CD8-positive, alpha-beta memory T cell (primary cell): ENCODE measurements around the gene GALP. TPM values are rescaled to one million over a fixed set of nuclear protein-coding genes. Genes with fewer than 3 reads are reported as not detected.
"Not testable (repeated sequence)": the region's sequence is repeated elsewhere in the genome, so short reads cannot be mapped to it uniquely, and the experiment has no call there.

Experiments
- CTCF ChIA-PET: fragments of 350-600 bp; sonication (Branson Sonifier 250); formaldehyde crosslinking; loops from one replicate; lab custom pipeline; 2021; ENCODE audit warnings: antibody characterized with exemption; lab: Charles Lee
- POLR2A ChIA-PET: fragments of 350-600 bp; sonication (Branson Sonifier 250); formaldehyde crosslinking; loops from one replicate; lab custom pipeline; 2021; ENCODE audit warnings: antibody characterized with exemption; lab: Charles Lee
- DNase-seq, 5 donors: peaks; one replicate each; pipeline versions ENCODE4 v3.0.0 to v3.0.0-alpha.2; 2020 to 2022; ENCODE audit warnings: mixed read lengths in 1 of 5
- H3K27ac ChIP-seq: one replicate; pipeline ENCODE4 v1.7.0; 2013; ENCODE audit warnings: low read depth, mild to moderate bottlenecking, low read length, moderate library complexity
- H3K27me3 ChIP-seq: 2 replicates; pipeline ENCODE4 v1.7.0; 2013; ENCODE audit warnings: low read length, mild to moderate bottlenecking; ENCODE audit not compliant: insufficient read depth, poor library complexity, severe bottlenecking
- H3K36me3 ChIP-seq: 2 replicates; pipeline ENCODE4 v1.7.0; 2013; ENCODE audit warnings: mild to moderate bottlenecking, low read length, moderate library complexity; ENCODE audit not compliant: insufficient read depth
- H3K4me1 ChIP-seq: 2 replicates; pipeline ENCODE4 v1.7.0; 2013; ENCODE audit warnings: mild to moderate bottlenecking, low read length, moderate library complexity; ENCODE audit not compliant: insufficient read depth
- H3K4me3 ChIP-seq: 2 replicates; pipeline ENCODE4 v1.7.0; 2013; ENCODE audit warnings: mild to moderate bottlenecking, low read length
- H3K9me3 ChIP-seq: 2 replicates; pipeline ENCODE4 v1.7.0; 2013; ENCODE audit warnings: mild to moderate bottlenecking, low read length
- H3K27ac Mint-ChIP-seq, 8 donors: one replicate each; pipeline ENCODE4 v1.8.0; 2020 to 2021; ENCODE audit warnings: mixed read lengths in 8 of 8, mild to moderate bottlenecking in 6 of 8, inconsistent platforms in 3 of 8, moderate library complexity in 3 of 8
- H3K27me3 Mint-ChIP-seq, 2 donors: one replicate each; pipeline ENCODE4 v1.8.0; 2020 to 2021; ENCODE audit warnings: mixed read lengths in 2 of 2, mild to moderate bottlenecking in 1 of 2, moderate library complexity in 1 of 2
- H3K36me3 Mint-ChIP-seq, 3 donors: one replicate each; pipeline ENCODE4 v1.8.0; 2020 to 2021; ENCODE audit warnings: mixed read lengths in 3 of 3, inconsistent platforms in 1 of 3, mild to moderate bottlenecking in 1 of 3
- H3K4me1 Mint-ChIP-seq, 3 donors: one replicate each; pipeline ENCODE4 v1.8.0; 2020 to 2021; ENCODE audit warnings: mixed read lengths in 3 of 3, inconsistent platforms in 1 of 3, mild to moderate bottlenecking in 1 of 3
- H3K4me3 Mint-ChIP-seq, 7 donors: one replicate each; pipeline ENCODE4 v1.8.0; 2020 to 2021; ENCODE audit warnings: mixed read lengths in 7 of 7, mild to moderate bottlenecking in 6 of 7, moderate library complexity in 4 of 7, inconsistent platforms in 2 of 7
- H3K9me3 Mint-ChIP-seq, 5 donors: one replicate each; pipeline ENCODE4 v1.8.0; 2020 to 2022; ENCODE audit warnings: mixed read lengths in 5 of 5, mild to moderate bottlenecking in 3 of 5, moderate library complexity in 2 of 5, inconsistent platforms in 1 of 5
- polyA plus RNA-seq: library from polyadenylated mRNA; unstranded; fragments of 300-500 nt; fragmentation: Illumina TruSeq; gene quantifications from one replicate; pipeline ENCODE4 v1.2.3, GENCODE V29; 2021
- total RNA-seq, 2 experiments: library from RNA; stranded (reverse); gene quantifications; one replicate each; pipeline ENCODE4 v1.2.3, GENCODE V29; 2021

GALP gene
- total and polyA plus RNA-seq, 3 experiments from 2014 or later, result not detected

DNA sequence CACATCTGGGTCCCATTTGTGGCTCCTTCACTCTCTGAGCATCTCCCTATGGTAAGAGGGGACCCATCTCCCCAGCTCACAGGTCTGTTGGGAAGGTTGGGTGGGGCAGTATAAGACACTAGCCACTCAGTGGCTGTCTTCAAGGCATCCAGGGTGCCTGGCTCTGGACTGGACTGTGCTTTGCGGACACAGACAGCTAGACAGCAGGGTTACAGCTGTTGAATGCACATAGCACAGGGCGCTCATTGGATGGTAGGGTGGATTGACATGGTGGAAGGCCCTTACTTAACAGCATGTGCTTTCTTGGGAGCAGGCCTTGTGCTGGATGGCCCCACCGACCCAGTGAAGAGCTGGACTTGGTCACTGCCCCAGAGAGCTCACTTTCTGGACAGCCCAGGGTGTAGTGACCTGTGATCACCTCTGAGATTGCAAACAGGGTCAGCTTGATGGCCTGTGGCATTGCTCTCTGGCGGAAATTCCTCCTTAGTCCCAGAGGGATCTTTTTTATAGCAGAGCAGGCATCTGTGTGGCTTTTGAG is 32.8 kb upstream of the GALP start:
- H3K27me3 Mint-ChIP-seq, result peaks cover 0 to 4% of the 10 kb centered on the region in 2 donors
- H3K27ac Mint-ChIP-seq, result peak overlapping the region in 2 of 8 donors; percentile 17 to 91
- no peak for DNase-seq
- peaks cover 0 to 22% (median 2%) of the 10 kb centered on the region in 3 donors for H3K36me3 Mint-ChIP-seq
- CTCF ChIA-PET, result interaction anchor here (1.1 kb wide), 1 partner anchor 29 kb away, joined by 3 read pairs; no protein-coding TSS in a partner anchor
- H3K9me3 ChIP-seq, result no peaks in the 10 kb centered on the region
- peak overlapping the region in 3 of 7 donors; percentile 18 to 81 (median 67) for H3K4me3 Mint-ChIP-seq
- no peak overlapping the region for H3K27ac ChIP-seq
- no peaks in the 10 kb centered on the region for H3K27me3 ChIP-seq
- peaks cover 18% of the 10 kb centered on the region for H3K4me1 ChIP-seq
- H3K9me3 Mint-ChIP-seq, result no peaks in the 10 kb centered on the region
- H3K36me3 ChIP-seq, result no peaks in the 10 kb centered on the region
- POLR2A ChIA-PET, result no interaction called here
- H3K4me3 ChIP-seq, result no peak overlapping the region
- peaks cover 28 to 45% (median 37%) of the 10 kb centered on the region in 3 donors for H3K4me1 Mint-ChIP-seq

DNA sequence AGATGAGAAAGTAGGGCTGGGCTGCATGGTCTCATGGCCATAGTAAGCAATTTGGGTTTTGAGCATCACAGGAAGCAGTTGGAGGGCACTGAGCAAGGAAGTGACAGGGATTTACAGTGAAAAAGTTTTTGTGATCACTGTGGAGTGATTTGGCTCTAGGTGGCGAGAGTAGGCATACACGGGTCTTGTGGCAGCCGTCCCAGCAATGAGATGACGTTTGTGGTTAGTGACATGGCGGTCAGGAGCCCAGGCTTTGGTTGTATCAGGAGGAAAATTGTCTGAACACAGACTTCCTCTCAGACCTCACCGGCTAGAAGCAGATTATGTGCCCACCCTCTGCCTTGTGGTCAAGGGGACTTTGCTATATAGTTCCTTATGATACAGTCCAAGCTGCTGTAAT is 31.4 kb upstream of the GALP start:
- no peak overlapping the region for H3K4me3 ChIP-seq
- no peak overlapping the region for H3K27ac ChIP-seq
- peak overlapping the region in 1 of 7 donors; percentile 36 for H3K4me3 Mint-ChIP-seq
- peak overlapping the region in 3 of 8 donors; percentile 20 to 87 (median 32) for H3K27ac Mint-ChIP-seq
- no peaks in the 10 kb centered on the region for H3K9me3 ChIP-seq
- no peaks in the 10 kb centered on the region for H3K9me3 Mint-ChIP-seq
- ChIA-PET CTCF (no interaction called here), POLR2A (no interaction called here)
- peaks cover 18% of the 10 kb centered on the region for H3K4me1 ChIP-seq
- H3K27me3 ChIP-seq, result no peaks in the 10 kb centered on the region
- H3K36me3 Mint-ChIP-seq, result peaks cover 0 to 29% (median 6%) of the 10 kb centered on the region in 3 donors
- peaks cover 0 to 4% of the 10 kb centered on the region in 2 donors for H3K27me3 Mint-ChIP-seq
- no peak for DNase-seq
- peaks cover 28 to 42% (median 33%) of the 10 kb centered on the region in 3 donors for H3K4me1 Mint-ChIP-seq
- no peaks in the 10 kb centered on the region for H3K36me3 ChIP-seq

GRCh38 chr19:56144831-56145230 is 31.0 kb upstream of the GALP start:
- ChIA-PET POLR2A (no interaction called here), CTCF (no interaction called here)
- Histone ChIP-seq H3K36me3 (no peaks in the 10 kb centered on the region), H3K9me3 (no peaks in the 10 kb centered on the region), H3K27ac (no peak overlapping the region), H3K4me1 (peaks cover 16% of the 10 kb centered on the region), H3K27me3 (no peaks in the 10 kb centered on the region), H3K4me3 (no peak overlapping the region)
- no peaks in the 10 kb centered on the region for H3K9me3 Mint-ChIP-seq
- peak overlapping the region in 1 of 7 donors; percentile 36 for H3K4me3 Mint-ChIP-seq
- peaks cover 0 to 4% of the 10 kb centered on the region in 2 donors for H3K27me3 Mint-ChIP-seq
- H3K4me1 Mint-ChIP-seq, result peaks cover 26 to 42% (median 31%) of the 10 kb centered on the region in 3 donors
- no peak for DNase-seq
- H3K27ac Mint-ChIP-seq, result peak overlapping the region in 1 of 8 donors; percentile 32
- H3K36me3 Mint-ChIP-seq, result peaks cover 4 to 33% (median 8%) of the 10 kb centered on the region in 3 donors

DNA sequence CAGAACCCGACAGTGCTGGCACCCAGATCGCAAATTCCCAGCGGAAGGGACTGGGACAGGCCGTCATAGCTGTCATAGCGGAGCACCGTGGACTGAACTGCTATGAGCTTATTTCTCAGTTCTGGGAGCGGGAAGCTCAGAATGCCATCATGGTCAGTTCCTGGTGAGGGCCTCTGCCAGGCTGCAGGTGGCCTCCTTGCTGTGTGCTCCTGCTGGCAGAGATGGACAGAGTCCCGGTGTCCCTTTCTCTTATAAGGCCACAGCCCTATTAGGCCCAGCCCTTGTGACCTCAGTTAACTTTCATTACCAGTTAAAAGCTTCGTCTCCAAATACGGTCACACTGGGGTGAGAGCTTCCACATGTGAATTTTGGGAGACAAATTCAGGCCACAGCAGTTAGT is 30.1 kb upstream of the GALP start:
- H3K4me3 Mint-ChIP-seq, result no peak overlapping the region
- H3K4me1 ChIP-seq, result peaks cover 12% of the 10 kb centered on the region
- peaks cover 0 to 4% of the 10 kb centered on the region in 2 donors for H3K27me3 Mint-ChIP-seq
- no peaks in the 10 kb centered on the region for H3K9me3 ChIP-seq
- H3K27me3 ChIP-seq, result no peaks in the 10 kb centered on the region
- ChIA-PET CTCF (interaction anchor here (1.2 kb wide), 1 partner anchor 65 kb away, joined by 4 read pairs; no protein-coding TSS in a partner anchor), POLR2A (no interaction called here)
- H3K4me3 ChIP-seq, result no peak overlapping the region
- H3K9me3 Mint-ChIP-seq, result no peaks in the 10 kb centered on the region
- H3K27ac Mint-ChIP-seq, result no peak overlapping the region
- no peak overlapping the region for H3K27ac ChIP-seq
- H3K4me1 Mint-ChIP-seq, result peaks cover 22 to 38% (median 29%) of the 10 kb centered on the region in 3 donors
- no peak for DNase-seq
- no peaks in the 10 kb centered on the region for H3K36me3 ChIP-seq
- peaks cover 11 to 38% (median 12%) of the 10 kb centered on the region in 3 donors for H3K36me3 Mint-ChIP-seq

GRCh38 chr19:56146904-56147303 is 28.9 kb upstream of the GALP start:
- Histone ChIP-seq H3K36me3 (no peaks in the 10 kb centered on the region), H3K27me3 (no peaks in the 10 kb centered on the region), H3K27ac (no peak overlapping the region), H3K9me3 (no peaks in the 10 kb centered on the region), H3K4me3 (no peak overlapping the region), H3K4me1 (peaks cover 9% of the 10 kb centered on the region)
- CTCF ChIA-PET, result no interaction called here
- Mint-ChIP-seq H3K9me3 (no peaks in the 10 kb centered on the region), H3K36me3 (peaks cover 11 to 35% (median 12%) of the 10 kb centered on the region in 3 donors), H3K4me1 (peaks cover 16 to 31% (median 23%) of the 10 kb centered on the region in 3 donors), H3K27me3 (peaks cover 0 to 2% of the 10 kb centered on the region in 2 donors), H3K27ac (no peak overlapping the region), H3K4me3 (no peak overlapping the region)
- no peak for DNase-seq
- POLR2A ChIA-PET, result no interaction called here

GRCh38 chr19:56147307-56147706 is 28.5 kb upstream of the GALP start:
- H3K27me3 ChIP-seq, result no peaks in the 10 kb centered on the region
- no peak for DNase-seq
- H3K27ac Mint-ChIP-seq, result no peak overlapping the region
- H3K27ac ChIP-seq, result no peak overlapping the region
- H3K4me3 ChIP-seq, result no peak overlapping the region
- peaks cover 5% of the 10 kb centered on the region for H3K4me1 ChIP-seq
- ChIA-PET POLR2A (no interaction called here), CTCF (interaction anchor here (1.1 kb wide), 1 partner anchor 52 kb away, joined by 3 read pairs; no protein-coding TSS in a partner anchor)
- peaks cover 11 to 35% (median 12%) of the 10 kb centered on the region in 3 donors for H3K36me3 Mint-ChIP-seq
- no peaks in the 10 kb centered on the region for H3K36me3 ChIP-seq
- no peaks in the 10 kb centered on the region for H3K9me3 Mint-ChIP-seq
- H3K4me3 Mint-ChIP-seq, result no peak overlapping the region
- no peaks in the 10 kb centered on the region for H3K9me3 ChIP-seq
- peaks cover 0 to 2% of the 10 kb centered on the region in 2 donors for H3K27me3 Mint-ChIP-seq
- H3K4me1 Mint-ChIP-seq, result peaks cover 15 to 27% (median 19%) of the 10 kb centered on the region in 3 donors

DNA sequence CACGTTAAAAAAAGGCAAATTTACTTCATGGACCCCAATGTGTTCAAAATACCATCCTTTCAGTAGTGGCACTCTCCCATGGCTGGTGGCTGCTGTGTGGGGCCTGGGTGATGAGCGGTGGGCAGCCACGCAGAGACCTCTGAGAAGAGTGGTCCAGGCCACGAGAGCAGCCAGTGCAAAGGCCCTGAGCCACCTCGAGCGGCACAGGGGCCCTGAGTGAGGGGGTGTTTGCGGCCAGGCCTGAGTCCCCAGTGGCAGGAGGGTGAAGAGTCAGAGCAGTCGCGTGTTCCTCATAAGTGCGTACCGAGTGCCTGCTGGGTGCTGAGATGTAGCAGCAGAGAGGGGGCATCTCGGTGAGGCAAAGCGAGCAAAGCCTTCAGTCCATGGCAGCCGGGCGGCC is 27.7 kb upstream of the GALP start:
- Mint-ChIP-seq H3K27ac (peak overlapping the region in 1 of 8 donors; percentile 67), H3K27me3 (peaks cover 0 to 2% of the 10 kb centered on the region in 2 donors), H3K4me3 (no peak overlapping the region), H3K36me3 (peaks cover 11 to 41% (median 16%) of the 10 kb centered on the region in 3 donors), H3K9me3 (no peaks in the 10 kb centered on the region), H3K4me1 (peaks cover 11 to 24% (median 23%) of the 10 kb centered on the region in 3 donors)
- no peaks in the 10 kb centered on the region for H3K4me1 ChIP-seq
- DNase-seq, result no peak
- no peaks in the 10 kb centered on the region for H3K36me3 ChIP-seq
- POLR2A ChIA-PET, result no interaction called here
- no peak overlapping the region for H3K27ac ChIP-seq
- H3K9me3 ChIP-seq, result no peaks in the 10 kb centered on the region
- no peaks in the 10 kb centered on the region for H3K27me3 ChIP-seq
- CTCF ChIA-PET, result interaction anchor here (1.1 kb wide), 1 partner anchor 53 kb away, joined by 3 read pairs; no protein-coding TSS in a partner anchor
- no peak overlapping the region for H3K4me3 ChIP-seq

GRCh38 chr19:56148955-56149655 is 26.7 kb upstream of the GALP start:
- DNase-seq, H3K9me3 ChIP-seq, CTCF ChIA-PET, H3K9me3 Mint-ChIP-seq, POLR2A ChIA-PET, H3K4me1 ChIP-seq, H3K27me3 Mint-ChIP-seq, H3K4me3 Mint-ChIP-seq, H3K27ac Mint-ChIP-seq, H3K27ac ChIP-seq, H3K36me3 ChIP-seq, H3K27me3 ChIP-seq, H3K4me3 ChIP-seq: not testable (repeated sequence)
- Mint-ChIP-seq H3K4me1 (peaks cover 11 to 25% (median 16%) of the 10 kb centered on the region in 3 donors), H3K36me3 (peaks cover 11 to 47% (median 20%) of the 10 kb centered on the region in 3 donors)
